Measurements from ENCODE around the gene TTLL6.

TTLL6 gene

DNA sequence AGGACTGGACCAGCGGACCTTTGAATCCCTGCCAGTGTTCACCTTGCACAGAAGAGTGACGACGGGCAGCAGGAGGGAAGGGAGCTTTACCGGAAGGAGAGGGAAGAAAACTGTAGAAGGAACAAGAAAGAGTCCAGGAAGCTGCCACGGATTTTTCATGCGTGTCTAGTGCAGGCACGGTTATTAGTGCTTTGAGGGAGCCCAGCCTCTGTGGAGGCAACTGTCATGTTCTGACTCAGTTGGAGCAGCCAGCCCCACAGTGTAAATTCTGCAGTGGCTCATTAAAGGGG, 82.0 kb downstream of the TTLL6 start:
- no peak for DNase-seq

GRCh38 chr17:48734333-48735061, 82.5 kb downstream of the TTLL6 start:
- DNase-seq = no peak

DNA sequence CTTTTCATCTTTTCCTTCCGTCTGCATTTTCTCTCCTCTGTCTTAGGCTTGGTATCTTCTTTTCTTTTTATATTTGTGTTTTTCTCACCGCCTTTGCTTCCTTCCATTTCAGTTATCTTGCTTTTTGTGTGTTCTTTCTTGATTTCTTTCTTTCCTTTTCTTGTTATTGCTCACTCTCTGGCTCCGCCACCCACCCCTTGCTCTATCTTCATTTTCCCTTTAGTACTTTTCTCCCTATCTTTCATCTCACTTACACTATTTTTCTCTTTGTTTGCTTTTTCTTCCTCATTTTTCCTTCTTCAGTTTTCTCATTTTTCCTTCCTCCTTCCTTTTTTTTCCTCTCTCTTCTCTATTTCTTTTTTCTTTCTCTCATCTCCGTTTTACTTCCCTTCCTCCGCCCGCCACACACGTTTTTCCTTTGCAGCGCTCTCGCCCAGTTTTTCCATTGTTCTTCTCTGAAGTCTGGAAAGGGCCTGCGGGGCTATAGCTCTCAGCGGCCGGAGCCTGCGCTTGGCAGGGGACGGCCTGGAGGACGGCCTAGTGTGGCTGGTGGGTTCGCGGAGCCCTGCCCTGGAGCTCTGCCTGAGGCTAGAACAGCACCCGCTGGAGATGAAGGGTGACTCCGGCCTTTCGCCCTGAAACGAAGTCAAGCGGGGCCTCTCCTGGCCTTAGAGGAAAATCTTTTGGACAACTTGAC, 83.2 kb downstream of the TTLL6 start:
- no peak for DNase-seq

- DNase-seq = no peak
Measured at GRCh38 chr17:48732688-48733629, 84.1 kb downstream of the TTLL6 start.

- no peak for DNase-seq
Measured at GRCh38 chr17:48731355-48731754, 85.7 kb downstream of the TTLL6 start.

DNA sequence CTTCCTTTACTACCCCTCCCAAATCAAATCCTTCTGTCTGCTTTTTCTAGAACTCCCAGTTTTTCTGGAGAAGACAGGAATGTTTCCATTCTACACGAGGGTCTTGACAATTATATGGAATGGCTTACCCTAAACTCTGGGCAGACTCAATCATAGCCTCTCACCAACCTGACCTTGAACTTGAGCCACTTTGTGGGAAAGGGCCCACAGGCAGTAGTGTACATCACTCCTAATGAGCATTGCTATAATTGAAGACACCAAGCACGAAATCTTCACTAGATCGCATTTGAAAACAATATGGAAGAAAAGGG, 86.8 kb downstream of the TTLL6 start:
- no peak for DNase-seq

- no peak for DNase-seq
Measured at GRCh38 chr17:48729335-48730239, 87.4 kb downstream of the TTLL6 start.

- DNase-seq = no peak
Measured at GRCh38 chr17:48728232-48729231, 88.5 kb downstream of the TTLL6 start, which contains the start of gene HOXB13. TSS of gene HOXB13 (minus strand) at chr17:48728750. CDS start at chr17:48728593, 157 bp downstream.

GRCh38 chr17:48727415-48728175, 89.4 kb downstream of the TTLL6 start:
- DNase-seq = no peak

DNA sequence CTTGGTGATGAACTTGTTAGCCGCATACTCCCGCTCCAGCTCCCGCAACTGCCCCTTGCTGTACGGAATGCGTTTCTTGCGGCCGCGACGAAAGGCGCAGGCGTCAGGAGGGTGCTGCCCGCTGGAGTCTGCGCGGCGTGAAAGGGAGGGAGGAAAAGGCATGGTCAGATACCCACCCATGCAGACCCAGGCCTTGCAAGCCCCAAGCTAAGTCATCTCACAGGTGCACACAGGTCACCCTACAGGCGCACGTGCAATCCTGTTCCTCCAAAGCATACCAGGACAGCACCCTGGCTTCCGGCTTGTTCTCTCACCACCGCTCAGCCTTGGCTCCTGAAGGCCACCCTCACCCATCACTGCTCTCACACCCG, 90.1 kb downstream of the TTLL6 start:
- no peak for DNase-seq

DNA sequence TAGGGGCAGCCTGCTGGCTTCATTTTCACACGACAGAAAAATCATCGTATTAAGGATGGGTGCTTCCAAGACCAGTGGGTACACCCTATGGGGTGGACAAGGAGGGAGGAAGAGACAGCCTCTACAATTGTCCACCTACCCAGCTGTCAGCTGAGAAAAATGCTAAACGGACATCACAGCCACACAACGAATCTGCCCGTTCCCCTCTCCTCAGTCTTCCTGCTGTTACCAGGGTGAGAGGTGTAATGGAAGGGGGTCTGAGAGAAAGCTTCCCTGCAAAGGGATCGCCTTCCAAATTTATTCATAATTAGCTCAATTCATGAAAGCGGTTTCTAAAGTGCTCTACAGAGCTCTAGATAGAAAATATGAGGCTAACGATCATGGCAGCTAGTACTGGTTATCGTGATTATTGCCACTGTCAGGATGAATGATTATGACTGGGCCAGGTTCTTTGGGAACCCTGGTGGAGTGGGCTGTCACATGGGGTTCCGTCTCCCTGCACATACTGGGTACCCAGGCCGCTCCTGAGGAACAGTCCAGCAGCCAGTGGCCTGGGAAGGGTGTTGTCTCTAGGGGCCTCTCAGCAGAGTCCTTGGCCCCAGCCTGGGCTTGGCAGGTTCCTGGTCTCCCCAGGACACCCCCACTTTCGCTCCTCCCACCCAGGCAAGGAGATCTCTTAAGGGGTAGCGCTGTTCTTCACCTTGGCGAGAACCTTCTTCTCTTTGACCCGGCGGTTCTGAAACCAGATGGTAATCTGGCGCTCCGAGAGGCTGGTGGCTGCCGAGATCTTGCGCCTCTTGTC, 90.7 kb downstream of the TTLL6 start:
- no peak for DNase-seq

GRCh38 chr17:48725288-48726064, 91.6 kb downstream of the TTLL6 start:
- no peak for DNase-seq

GRCh38 chr17:48725004-48725287, 92.1 kb downstream of the TTLL6 start:
- no peak for DNase-seq

DNA sequence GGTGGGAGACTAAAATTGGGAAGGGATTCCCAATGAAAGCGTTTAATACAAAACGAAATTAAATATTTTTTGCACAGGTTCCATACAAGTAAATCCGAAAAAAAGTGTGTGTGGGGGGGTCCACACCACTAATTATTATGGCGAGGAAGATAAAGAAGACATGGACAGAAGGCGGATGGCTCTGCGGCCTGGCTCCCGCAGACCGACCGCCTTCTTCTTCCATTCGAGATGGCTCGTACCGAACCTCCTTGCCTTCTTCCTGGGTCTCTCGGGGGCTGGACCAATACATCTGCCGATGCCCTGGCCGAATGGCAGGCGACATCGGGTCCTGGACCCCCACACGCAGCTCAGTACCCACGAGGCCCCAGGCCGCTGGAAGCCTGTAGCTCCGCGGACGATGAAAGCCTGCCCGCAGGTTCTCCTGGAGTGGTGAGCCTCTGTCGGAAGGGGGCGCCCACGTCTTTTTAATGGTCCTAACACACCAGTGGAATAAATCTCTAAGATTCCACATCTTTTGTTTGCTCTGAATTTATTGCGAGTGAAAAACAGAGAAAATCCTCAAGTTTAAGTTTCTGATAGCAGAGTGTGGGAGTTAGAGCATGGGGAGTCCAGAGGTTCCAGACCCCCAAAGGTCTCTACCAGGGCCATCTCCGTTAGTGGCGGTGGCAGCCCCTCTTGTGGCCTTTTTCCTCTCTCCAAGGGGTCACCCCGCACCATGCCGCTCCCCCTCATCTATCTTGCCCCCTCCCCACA, 92.6 kb downstream of the TTLL6 start:
- DNase-seq = peak; percentile 19

DNA sequence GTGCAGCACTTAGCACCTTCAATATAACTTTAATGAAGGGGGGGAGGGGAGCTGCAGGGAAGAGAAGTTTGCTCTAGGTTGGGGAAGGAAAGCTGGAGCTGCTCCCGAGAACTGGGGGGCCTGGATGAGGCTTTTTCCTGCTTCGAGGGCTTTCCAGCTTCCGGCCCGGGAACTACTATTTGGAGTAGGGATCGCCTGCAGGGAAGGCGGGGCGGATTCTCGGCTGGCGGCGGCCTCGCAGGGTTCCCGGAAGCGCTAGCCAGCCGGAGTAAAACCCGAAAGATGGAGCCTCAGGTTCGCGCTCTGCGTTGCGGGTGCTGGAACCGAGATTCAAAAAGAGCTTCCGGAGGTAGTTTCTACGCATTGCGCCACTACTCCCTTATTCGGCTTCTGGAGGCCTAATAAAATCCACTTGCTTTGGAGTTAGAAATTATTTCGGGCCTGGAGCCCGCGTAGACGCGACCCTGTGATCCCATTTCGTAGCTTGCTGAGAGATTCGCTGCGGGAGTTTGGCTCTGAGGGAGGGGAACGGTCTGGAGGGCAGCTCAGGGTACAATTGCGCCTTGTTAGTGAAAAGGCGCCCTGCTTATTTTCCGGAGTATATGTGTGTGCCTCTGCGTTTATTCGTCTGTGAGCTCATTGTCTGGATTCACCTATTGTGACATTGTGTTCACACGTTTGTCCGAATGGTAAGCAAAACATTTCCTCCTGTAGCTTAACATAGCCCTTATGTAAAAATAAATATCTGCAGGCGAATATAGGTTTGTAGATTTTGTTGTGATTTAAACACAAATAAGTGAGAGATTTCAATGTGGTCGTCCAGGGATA, 93.4 kb downstream of the TTLL6 start:
- DNase-seq = no peak

DNA sequence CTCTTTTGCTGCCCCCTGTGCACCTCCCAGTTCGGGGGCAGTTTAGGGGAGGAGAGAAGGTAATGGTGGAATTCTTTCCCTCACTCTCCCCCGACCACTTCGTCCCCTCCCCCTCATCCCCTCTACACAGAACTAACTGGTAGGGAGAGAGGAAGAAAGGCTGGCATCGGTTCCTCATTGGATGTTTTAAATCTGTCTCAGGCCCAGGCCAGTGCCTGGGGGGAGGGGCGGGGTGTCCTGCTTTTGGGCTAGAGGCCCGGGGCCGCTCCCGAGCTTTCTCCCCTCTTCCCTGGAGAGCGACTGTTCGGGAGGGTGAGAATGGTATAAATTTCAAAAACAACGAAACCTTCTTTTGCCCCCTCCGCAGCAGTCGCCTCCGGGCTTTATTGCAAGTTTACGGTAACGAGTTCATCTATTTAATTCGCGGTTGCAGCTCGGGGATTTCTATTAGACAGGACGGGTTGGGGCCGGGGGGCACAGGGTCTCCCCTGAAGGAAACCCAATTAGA, 94.1 kb downstream of the TTLL6 start, which contains the start of gene PRAC2:
Gene PRAC2, plus strand, starts transcription at position 271 of the 508 bp plus-strand sequence. CDS start 1,226 bp downstream, outside the sequence.
- no peak for DNase-seq
